Adrenal gland (tissue), 12 donors: Measurements from ENCODE around the gene NACA2. TPM values are rescaled to one million over a fixed set of nuclear protein-coding genes. Genes with fewer than 3 reads are reported as not detected.
"Not testable (repeated sequence)": the region's sequence is repeated elsewhere in the genome, so short reads cannot be mapped to it uniquely, and the experiment has no call there.

Experiments used
- DNase-seq, 7 donors: peaks; one replicate each; pipeline ENCODE4 v3.0.0-alpha.2; 2019 to 2020
- H3K27ac ChIP-seq, 5 donors: fragments of 200-600 bp; sonication (generic) in 4 of 5; 1 replicate in 3 of 5; 2 replicates in 2 of 5; pipeline versions ENCODE4 v1.5.1 to v1.8.0; 2016 to 2020; ENCODE audit warnings: mild to moderate bottlenecking in 1 of 5
- H3K27me3 ChIP-seq: fragments of 200-600 bp; 2 replicates; pipeline ENCODE4 v1.8.0; 2021
- H3K36me3 ChIP-seq, 2 donors: fragments of 200-600 bp; replicated peaks in 1 of 2; 1 replicate in 1 of 2; 2 replicates in 1 of 2; pipeline versions ENCODE4 v1.5.1 to v1.8.0; 2018 to 2022
- H3K4me1 ChIP-seq, 2 donors: fragments of 200-600 bp; replicated peaks in 1 of 2; 1 replicate in 1 of 2; 2 replicates in 1 of 2; pipeline versions ENCODE4 v1.5.1 to v1.8.0; 2018 to 2021
- H3K4me3 ChIP-seq, 4 donors: fragments of 200-600 bp; sonication (generic) in 3 of 4; one replicate each; pipeline ENCODE4 v1.5.1; 2016 to 2018
- H3K9me3 ChIP-seq, 3 donors: fragments of 200-600 bp; sonication (generic) in 1 of 3; replicated peaks in 1 of 3; 1 replicate in 2 of 3; 2 replicates in 1 of 3; pipeline versions ENCODE4 v1.5.1 to v1.8.0; 2016 to 2021
- POLR2A ChIP-seq, 2 donors: fragments of 450-650 bp; IDR thresholded peaks; one replicate each; pipeline ENCODE4 v1.6.1; 2017; ENCODE audit warnings: antibody characterized with exemption in 2 of 2, mild to moderate bottlenecking in 2 of 2, moderate library complexity in 1 of 2
- WGBS, 4 donors: extraction: QIAGEN DNeasy Blood & Tissue Kit in 2 of 4; methylation state at CpG; one replicate each; pipeline versions ENCODE4 v1.1.5 to v1.1.7; 2013 to 2017; 5-methylcytosine and 5-hydroxymethylcytosine counted together
- intact Hi-C, 2 donors: fragments of 100-400 bp; cut with DNase I; formaldehyde crosslinking; loops; one replicate each; pipeline versions ENCODE4 v1.14.1 to v1.15.0; 2022 to 2023
- polyA plus RNA-seq, 3 donors: library from polyadenylated mRNA; stranded (reverse); fragments of 200-250 nt in 2 of 3; fragments of 350-450 nt in 1 of 3; fragmentation: Illumina TruSeq in 1 of 3; extraction: RNeasy Lipid Tissue Mini Kit (QIAGEN cat#74804) in 1 of 3; gene quantifications; one replicate each; pipeline ENCODE4 v1.2.3, GENCODE V29; 2013 to 2014
- total RNA-seq, 9 donors: library from RNA; depleted of rRNA in 4 of 9; stranded (reverse); fragments of >200 nt in 4 of 9; fragments of 120-200 nt in 1 of 9; fragmentation: NEBNext Ultra II Directional in 1 of 9; extraction: Animal tissue kit (Norgen Biotek cat#: 25700) in 1 of 9; gene quantifications; one replicate each; pipeline versions ENCODE4 v1.1.0 to v1.2.4, GENCODE V29; 2013 to 2023
- TF ChIP-seq, protein P1 (sequence below), 6 experiments: fragments of 450-650 bp in 4 of 6; fragments of 200-600 bp in 2 of 6; sonication (generic) in 1 of 6; IDR thresholded peaks; 1 replicate in 5 of 6; 2 replicates in 1 of 6; pipeline versions ENCODE4 v1.5.1 to v1.8.0; 2016 to 2021; ENCODE audit warnings: antibody characterized with exemption in 6 of 6, mild to moderate bottlenecking in 2 of 6, moderate library complexity in 1 of 6
- donor health status: healthy with polysubstance abuse.
- donor health status: Bipolar disorder and iron deficiency.
- donor health status: DM: yes; HTN: yes; CAD: no.
- donor health status: DM: no; HTN: no; CAD: no.
- donor health status: DM: no; HTN: no; CAD: no.
- donor health status: DM: yes; HTN: yes; CAD: no.

Gene NACA2
- total and polyA plus RNA-seq, 12 donors = 0.27 to 0.28 TPM; not detected in 10

DNA sequence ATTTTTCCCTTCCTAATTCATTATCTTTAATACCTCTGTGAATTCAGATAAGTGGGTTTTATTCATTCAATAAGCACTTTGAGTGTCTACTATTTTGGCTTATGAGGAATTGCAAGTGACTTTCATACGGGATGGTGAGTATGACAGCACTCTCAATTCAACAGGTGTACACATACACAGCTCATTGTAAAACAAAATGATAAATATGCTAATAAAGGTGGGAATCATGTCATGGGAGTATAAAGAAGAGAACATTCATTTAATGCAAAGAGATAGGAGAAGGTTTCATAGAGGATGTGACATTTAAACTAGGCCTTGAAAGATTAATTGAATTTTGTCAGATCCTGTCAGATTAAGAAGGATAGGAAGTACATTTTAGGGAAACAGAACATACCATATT lies 19.4 kb downstream of the NACA2 start:
- Histone ChIP-seq H3K27ac (no peak overlapping the region), H3K9me3 (no peaks in the 10 kb centered on the region), H3K4me3 (no peak overlapping the region), H3K4me1 (no peaks in the 10 kb centered on the region), H3K36me3 (no peaks in the 10 kb centered on the region), H3K27me3 (no peaks in the 10 kb centered on the region)
- intact Hi-C loops = no loop called here
- DNase-seq = no peak
- TF ChIP-seq, protein P1, sequence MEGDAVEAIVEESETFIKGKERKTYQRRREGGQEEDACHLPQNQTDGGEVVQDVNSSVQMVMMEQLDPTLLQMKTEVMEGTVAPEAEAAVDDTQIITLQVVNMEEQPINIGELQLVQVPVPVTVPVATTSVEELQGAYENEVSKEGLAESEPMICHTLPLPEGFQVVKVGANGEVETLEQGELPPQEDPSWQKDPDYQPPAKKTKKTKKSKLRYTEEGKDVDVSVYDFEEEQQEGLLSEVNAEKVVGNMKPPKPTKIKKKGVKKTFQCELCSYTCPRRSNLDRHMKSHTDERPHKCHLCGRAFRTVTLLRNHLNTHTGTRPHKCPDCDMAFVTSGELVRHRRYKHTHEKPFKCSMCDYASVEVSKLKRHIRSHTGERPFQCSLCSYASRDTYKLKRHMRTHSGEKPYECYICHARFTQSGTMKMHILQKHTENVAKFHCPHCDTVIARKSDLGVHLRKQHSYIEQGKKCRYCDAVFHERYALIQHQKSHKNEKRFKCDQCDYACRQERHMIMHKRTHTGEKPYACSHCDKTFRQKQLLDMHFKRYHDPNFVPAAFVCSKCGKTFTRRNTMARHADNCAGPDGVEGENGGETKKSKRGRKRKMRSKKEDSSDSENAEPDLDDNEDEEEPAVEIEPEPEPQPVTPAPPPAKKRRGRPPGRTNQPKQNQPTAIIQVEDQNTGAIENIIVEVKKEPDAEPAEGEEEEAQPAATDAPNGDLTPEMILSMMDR (IDR thresholded peaks at IDR 0.05) = no peak
- no peak for TF ChIP-seq POLR2A (IDR thresholded peaks at IDR 0.05)
- WGBS, 4 donors = 89 to 96% (median 90%) methylated on average over 1 of the region's 1 CpG

DNA sequence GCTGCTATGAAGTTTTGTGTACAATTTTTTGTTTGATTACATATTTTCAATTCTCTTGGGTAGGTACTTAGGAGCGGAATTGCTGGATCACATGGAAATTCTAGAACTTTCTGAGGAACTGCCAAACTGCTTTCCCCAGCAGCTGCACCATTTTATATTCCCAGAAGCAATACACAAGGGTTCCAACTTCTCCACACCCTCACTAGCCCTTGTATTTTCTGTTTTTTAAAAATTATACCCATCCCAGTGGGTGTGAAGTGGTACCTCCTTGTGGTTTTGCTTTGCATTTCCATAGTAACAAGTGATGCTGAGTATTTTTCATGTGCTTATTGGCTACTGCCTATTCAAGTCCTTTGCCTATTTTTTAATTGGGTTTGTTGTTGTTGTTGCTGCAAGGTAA lies 20.9 kb downstream of the NACA2 start:
- Histone ChIP-seq H3K4me3 (no peak overlapping the region), H3K36me3 (no peaks in the 10 kb centered on the region), H3K27ac (no peak overlapping the region), H3K4me1 (no peaks in the 10 kb centered on the region), H3K9me3 (no peaks in the 10 kb centered on the region), H3K27me3 (no peaks in the 10 kb centered on the region)
- TF ChIP-seq, protein P1 (IDR thresholded peaks at IDR 0.05) = no peak
- no peak for TF ChIP-seq POLR2A (IDR thresholded peaks at IDR 0.05)
- intact Hi-C loops = no loop called here
- 91 to 98% (median 93%) methylated on average over 1 of the region's 1 CpG for WGBS, 4 donors
- DNase-seq = no peak

DNA sequence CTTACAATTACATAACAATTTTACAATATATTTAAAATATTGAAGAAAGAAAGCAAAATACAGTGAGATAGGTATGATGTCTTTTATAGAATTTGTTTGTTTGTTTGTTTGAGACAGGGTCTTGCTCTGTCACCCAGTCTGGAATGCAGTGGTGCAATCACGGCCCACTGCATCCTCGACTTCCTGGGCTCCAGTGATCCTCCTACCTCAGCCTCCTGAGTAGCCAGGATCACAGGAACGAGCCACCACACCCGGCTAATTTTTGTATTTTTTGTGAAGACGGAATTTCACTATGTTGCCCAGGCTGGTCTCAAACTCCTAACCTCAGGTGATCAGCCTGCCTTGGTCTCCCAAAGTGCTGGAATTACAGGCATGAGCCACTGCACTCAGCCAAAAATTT lies 21.5 kb downstream of the NACA2 start:
- WGBS, 4 donors = 87 to 95% (median 91%) methylated on average over 5 of the region's 5 CpGs
- H3K27ac ChIP-seq, H3K9me3 ChIP-seq, H3K27me3 ChIP-seq, intact Hi-C loops, DNase-seq, H3K36me3 ChIP-seq, H3K4me1 ChIP-seq, H3K4me3 ChIP-seq: not testable (repeated sequence)

DNA sequence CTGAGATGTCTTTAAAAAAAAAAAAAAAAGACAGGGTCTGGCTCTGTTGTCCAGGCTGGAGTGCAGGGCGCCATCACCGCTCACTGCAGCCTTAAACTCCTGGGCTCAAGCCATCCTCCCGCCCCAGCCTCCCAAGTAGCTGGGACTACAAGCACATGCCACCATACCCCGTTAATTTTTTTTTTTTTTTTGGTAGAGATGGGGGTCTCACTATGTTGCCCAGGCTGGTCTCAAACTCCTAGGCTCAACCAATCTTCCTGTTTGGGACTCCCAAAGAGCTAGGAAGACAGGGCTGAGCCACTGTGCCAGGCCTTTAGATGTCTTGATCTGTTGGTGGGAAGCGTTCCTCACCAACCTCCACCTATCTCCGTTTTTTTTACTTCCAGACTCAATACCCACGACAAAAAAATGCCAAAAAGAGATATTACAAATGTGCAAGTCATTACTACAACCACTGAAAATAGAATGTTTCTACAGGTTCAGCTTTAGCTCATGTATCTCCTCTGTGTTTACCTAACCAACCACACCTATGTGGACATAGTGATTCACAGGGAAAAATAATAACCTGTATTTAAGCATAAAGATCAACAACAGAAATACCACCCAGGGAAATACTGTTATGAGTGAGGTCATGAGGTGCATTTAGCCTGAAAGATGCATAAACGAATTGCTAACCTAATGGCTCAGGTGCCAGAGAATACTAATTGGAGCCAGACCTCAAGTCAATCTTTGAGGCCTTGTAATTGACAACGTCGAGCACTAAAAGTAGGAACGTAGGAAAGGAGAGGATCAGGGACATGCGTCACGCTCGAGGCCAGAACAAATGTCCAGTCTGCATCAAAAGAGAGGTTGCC lies 22.6 kb downstream of the NACA2 start:
- Histone ChIP-seq H3K36me3 (no peaks in the 10 kb centered on the region), H3K27me3 (peaks cover 2% of the 10 kb centered on the region), H3K9me3 (no peaks in the 10 kb centered on the region), H3K4me3 (no peak overlapping the region), H3K4me1 (no peaks in the 10 kb centered on the region), H3K27ac (no peak overlapping the region)
- 81 to 89% (median 85%) methylated on average over 14 of the region's 14 CpGs for WGBS, 4 donors
- TF ChIP-seq, protein P1 (IDR thresholded peaks at IDR 0.05) = no peak
- TF ChIP-seq POLR2A (IDR thresholded peaks at IDR 0.05) = no peak
- no peak for DNase-seq
- intact Hi-C loops = no loop called here
